Trophoblast cell (in vitro differentiated cells and primary cell): ENCODE measurements around the gene CHMP4A.

Experiments
- DNase-seq, 2 donors: peaks; one replicate each; pipeline ENCODE4 v3.0.0-alpha.2; 2016
- H2AFZ ChIP-seq: 2 replicates; pipeline ENCODE4 v1.6.1; 2013; ENCODE audit warnings: low read length, moderate library complexity, mild to moderate bottlenecking; ENCODE audit not compliant: insufficient read depth, poor library complexity
- H2AK5ac ChIP-seq: 2 replicates; pipeline ENCODE4 v1.6.1; 2013; ENCODE audit warnings: mild to moderate bottlenecking, low read length
- H2BK120ac ChIP-seq: 2 replicates; pipeline ENCODE4 v1.6.1; 2013; ENCODE audit warnings: low read length, mild to moderate bottlenecking, moderate library complexity; ENCODE audit not compliant: insufficient read depth, poor library complexity
- H2BK12ac ChIP-seq: 2 replicates; pipeline ENCODE4 v1.6.1; 2013; ENCODE audit warnings: mild to moderate bottlenecking, low read length, moderate library complexity
- H2BK5ac ChIP-seq: 2 replicates; pipeline ENCODE4 v1.6.1; 2013; ENCODE audit warnings: low read length, low read depth, moderate library complexity, mild to moderate bottlenecking; ENCODE audit not compliant: poor library complexity
- H3K14ac ChIP-seq: 2 replicates; pipeline ENCODE4 v1.6.1; 2013; ENCODE audit warnings: mild to moderate bottlenecking, low read length
- H3K18ac ChIP-seq: 2 replicates; pipeline ENCODE4 v1.6.1; 2013; ENCODE audit warnings: mild to moderate bottlenecking, low read length
- H3K23ac ChIP-seq: 2 replicates; pipeline ENCODE4 v1.6.1; 2013; ENCODE audit warnings: low read length
- H3K27ac ChIP-seq: 2 replicates; pipeline ENCODE4 v1.5.1; 2013; ENCODE audit warnings: low read depth, mild to moderate bottlenecking, inconsistent platforms, low read length, moderate library complexity
- H3K27me3 ChIP-seq: 2 replicates; pipeline ENCODE4 v1.6.1; 2013; ENCODE audit warnings: inconsistent platforms, mild to moderate bottlenecking, low read length, moderate library complexity; ENCODE audit not compliant: insufficient read depth
- H3K36me3 ChIP-seq, 2 experiments: 1 replicate in 1 of 2; 2 replicates in 1 of 2; pipeline ENCODE4 v1.6.1; 2013; ENCODE audit warnings: low read length in 2 of 2, mild to moderate bottlenecking in 2 of 2, moderate library complexity in 1 of 2; ENCODE audit not compliant: insufficient read depth in 2 of 2, control insufficient read depth in 1 of 2
- H3K4ac ChIP-seq: 2 replicates; pipeline ENCODE4 v1.6.1; 2013; ENCODE audit warnings: low read depth, mild to moderate bottlenecking, low read length, moderate library complexity
- H3K4me1 ChIP-seq, 2 experiments: 1 replicate in 1 of 2; 2 replicates in 1 of 2; pipeline ENCODE4 v1.6.1; 2013; ENCODE audit warnings: low read length in 2 of 2, mild to moderate bottlenecking in 2 of 2, moderate library complexity in 1 of 2; ENCODE audit not compliant: insufficient read depth in 2 of 2, control insufficient read depth in 1 of 2
- H3K4me2 ChIP-seq: 2 replicates; pipeline ENCODE4 v1.6.1; 2013; ENCODE audit warnings: inconsistent platforms, mild to moderate bottlenecking, low read length, moderate library complexity
- H3K4me3 ChIP-seq: 2 replicates; pipeline ENCODE4 v1.5.1; 2013; ENCODE audit warnings: mild to moderate bottlenecking, low read depth, low read length, inconsistent platforms
- H3K79me1 ChIP-seq: one replicate; pipeline ENCODE4 v1.6.1; 2013; ENCODE audit warnings: low read length
- H3K79me2 ChIP-seq: 2 replicates; pipeline ENCODE4 v1.6.1; 2013; ENCODE audit warnings: low read length, mild to moderate bottlenecking; ENCODE audit not compliant: control insufficient read depth, insufficient read depth, poor library complexity
- H3K9ac ChIP-seq: 2 replicates; pipeline ENCODE4 v1.6.1; 2013; ENCODE audit warnings: mild to moderate bottlenecking, low read length
- H3K9me3 ChIP-seq: 2 replicates; pipeline ENCODE4 v1.6.1; 2013; ENCODE audit warnings: low read depth, mild to moderate bottlenecking, control low read depth, inconsistent platforms, low read length; ENCODE audit not compliant: insufficient read depth
- H4K12ac ChIP-seq: 2 replicates; pipeline ENCODE4 v1.6.1; 2013; ENCODE audit warnings: low read depth, mild to moderate bottlenecking, low read length, moderate library complexity
- H4K8ac ChIP-seq: 2 replicates; pipeline ENCODE4 v1.6.1; 2013; ENCODE audit warnings: low read depth, mild to moderate bottlenecking, low read length, moderate library complexity
- H4K91ac ChIP-seq: one replicate; pipeline ENCODE4 v1.6.1; 2013; ENCODE audit warnings: low read depth, mild to moderate bottlenecking, low read length, moderate library complexity
- WGBS: extraction: QIAGEN DNeasy Blood & Tissue Kit; methylation state at CpG from one replicate; pipeline ENCODE4 v1.1.7; 2013; ENCODE audit warnings: missing lambda C conversion rate; ENCODE audit not compliant: insufficient read length, insufficient coverage; ENCODE audit errors: extremely low coverage; 5-methylcytosine and 5-hydroxymethylcytosine counted together

CHMP4A gene

DNA sequence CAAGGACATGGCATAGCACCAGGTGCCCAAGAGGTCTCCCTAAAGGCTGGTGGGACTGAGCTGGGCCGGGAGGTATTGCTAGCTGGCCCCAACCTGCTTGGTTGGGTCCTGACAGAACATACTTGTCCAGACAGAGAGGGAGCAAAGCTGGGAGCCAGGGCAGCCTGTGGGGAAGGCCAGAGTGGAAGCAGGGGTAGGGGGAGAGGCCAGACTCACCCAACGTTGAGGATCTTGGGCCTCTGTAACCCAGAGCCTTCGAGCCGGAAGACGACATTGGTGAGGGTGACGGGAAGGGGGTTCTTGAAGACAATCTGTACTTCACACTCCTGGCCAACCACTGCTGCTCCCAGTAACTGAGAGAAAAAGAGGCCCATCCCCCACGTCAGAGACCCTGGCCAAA is 40.6 kb upstream of the CHMP4A start:
- H2BK12ac ChIP-seq, result no peak overlapping the region
- no CpG with 5 or more reads among the region's 7 CpGs for WGBS

DNA sequence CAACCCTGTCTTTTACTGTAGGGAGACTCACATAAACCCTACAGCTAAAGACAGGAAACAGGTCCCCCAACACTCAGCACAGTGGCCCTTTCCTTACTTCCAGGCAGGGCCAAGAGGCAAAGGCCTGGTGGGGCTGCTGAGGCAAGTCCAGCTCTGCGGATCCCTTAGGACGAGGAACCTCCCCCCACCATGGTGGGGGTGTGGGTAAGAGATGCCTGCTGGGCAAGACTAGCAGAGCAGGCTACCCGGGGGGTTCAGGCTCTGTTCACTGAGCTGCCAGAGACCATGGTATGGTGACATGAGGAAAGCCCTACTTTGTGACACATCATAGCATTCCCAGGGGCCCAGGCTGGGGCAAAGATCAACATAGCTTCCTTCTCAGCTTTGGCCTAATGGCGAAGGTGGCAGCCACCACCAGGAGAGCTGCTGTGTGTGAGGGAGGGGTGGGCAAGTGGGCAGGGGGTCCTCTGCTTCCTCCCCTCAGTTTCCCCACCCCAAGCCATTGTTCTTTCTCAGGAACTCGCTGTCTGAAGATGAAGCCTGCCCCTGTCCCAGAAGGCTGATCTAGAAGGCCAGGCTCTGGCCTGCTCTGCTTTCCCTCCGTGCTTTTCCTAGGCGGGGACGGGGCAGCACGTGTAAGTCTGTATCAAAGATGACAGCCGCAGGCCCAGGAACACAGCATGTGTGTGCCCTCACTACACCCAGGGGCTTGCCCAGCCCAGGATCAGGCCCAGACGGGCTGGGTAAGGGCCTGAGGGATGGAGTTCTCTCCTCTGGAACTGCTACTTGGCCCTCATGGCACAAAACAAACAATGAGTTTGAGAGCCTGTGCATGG is 39.2 kb upstream of the CHMP4A start:
- Histone ChIP-seq H3K27ac (peak overlapping the region; percentile 1), H2AFZ (no peak overlapping the region), H3K23ac (no peak overlapping the region), H2BK12ac (no peak overlapping the region), H2BK5ac (no peak overlapping the region), H3K4me2 (no peak overlapping the region), H3K4me3 (no peak overlapping the region), H2BK120ac (no peak overlapping the region), H3K9ac (no peak overlapping the region), H3K18ac (no peak overlapping the region), H4K8ac (no peak overlapping the region), H4K12ac (no peak overlapping the region), H3K14ac (no peak overlapping the region), H3K9me3 (peaks cover 1% of the 10 kb centered on the region), H3K4me1 (peaks cover 3 to 4% of the 10 kb centered on the region in 2 experiments), H3K36me3 (peaks cover 56 to 63% of the 10 kb centered on the region in 2 experiments), H3K79me1 (peaks cover 3% of the 10 kb centered on the region), H2AK5ac (no peak overlapping the region), H3K4ac (no peak overlapping the region), H3K27me3 (no peaks in the 10 kb centered on the region), H4K91ac (peak overlapping the region; percentile 53), H3K79me2 (no peaks in the 10 kb centered on the region)
- DNase-seq, result no peak
- WGBS, result no CpG with 5 or more reads among the region's 11 CpGs

More for the DNA sequence above, 40.6 kb upstream of the CHMP4A start:
- H4K8ac ChIP-seq, result no peak overlapping the region
- no peak overlapping the region for H4K91ac ChIP-seq
- H3K23ac ChIP-seq, result no peak overlapping the region
- H2AK5ac ChIP-seq, result no peak overlapping the region
- no peak overlapping the region for H3K18ac ChIP-seq
- no peaks in the 10 kb centered on the region for H3K27me3 ChIP-seq
- peaks cover 3 to 4% of the 10 kb centered on the region in 2 experiments for H3K4me1 ChIP-seq
- H2BK5ac ChIP-seq, result no peak overlapping the region
- H2BK120ac ChIP-seq, result no peak overlapping the region
- H3K27ac ChIP-seq, result no peak overlapping the region
- no peak overlapping the region for H3K14ac ChIP-seq
- H3K9ac ChIP-seq, result no peak overlapping the region
- H3K4ac ChIP-seq, result no peak overlapping the region
- H3K4me3 ChIP-seq, result no peak overlapping the region
- H3K79me2 ChIP-seq, result no peaks in the 10 kb centered on the region
- no peak overlapping the region for H4K12ac ChIP-seq
- DNase-seq, result no peak
- H3K9me3 ChIP-seq, result peaks cover 1% of the 10 kb centered on the region
- no peak overlapping the region for H2AFZ ChIP-seq
- H3K4me2 ChIP-seq, result no peak overlapping the region
- H3K36me3 ChIP-seq, result peaks cover 64 to 70% of the 10 kb centered on the region in 2 experiments
- peaks cover 3% of the 10 kb centered on the region for H3K79me1 ChIP-seq

DNA sequence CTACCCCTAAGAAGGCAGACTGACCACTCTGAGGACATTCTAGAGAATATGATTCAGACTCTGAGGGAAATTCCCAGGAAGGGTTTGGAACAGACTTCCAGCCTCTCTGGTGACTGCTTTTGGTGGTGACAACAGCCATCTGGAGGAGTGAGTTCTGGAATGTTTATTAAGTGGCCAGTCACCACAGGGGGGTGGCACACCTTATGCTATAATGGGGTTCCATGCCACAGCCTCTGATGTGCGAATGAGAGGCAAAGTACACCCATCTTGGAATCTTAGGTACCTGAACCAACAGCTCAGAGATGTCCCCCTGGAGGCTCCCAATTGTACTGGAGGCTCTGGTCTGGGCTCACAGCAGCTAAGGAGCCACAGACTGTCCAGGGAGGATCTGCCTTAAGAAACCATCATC is 38.6 kb upstream of the CHMP4A start:
- H3K4ac ChIP-seq, result no peak overlapping the region
- H2BK12ac ChIP-seq, result no peak overlapping the region
- no CpG with 5 or more reads among the region's 1 CpG for WGBS
- H2AK5ac ChIP-seq, result no peak overlapping the region
- no peaks in the 10 kb centered on the region for H3K27me3 ChIP-seq
- peaks cover 3 to 4% of the 10 kb centered on the region in 2 experiments for H3K4me1 ChIP-seq
- peak overlapping the region; percentile 53 for H4K91ac ChIP-seq
- H3K79me2 ChIP-seq, result no peaks in the 10 kb centered on the region
- no peak overlapping the region for H3K23ac ChIP-seq
- peaks cover 1% of the 10 kb centered on the region for H3K9me3 ChIP-seq
- no peak overlapping the region for H4K8ac ChIP-seq
- H3K14ac ChIP-seq, result no peak overlapping the region
- peaks cover 3% of the 10 kb centered on the region for H3K79me1 ChIP-seq
- H2BK120ac ChIP-seq, result no peak overlapping the region
- no peak overlapping the region for H3K18ac ChIP-seq
- no peak overlapping the region for H4K12ac ChIP-seq
- H3K36me3 ChIP-seq, result peaks cover 53 to 61% of the 10 kb centered on the region in 2 experiments
- DNase-seq, result peak in 1 of 2 donors; percentile 18
- H3K4me2 ChIP-seq, result no peak overlapping the region
- H3K9ac ChIP-seq, result no peak overlapping the region
- peak overlapping the region; percentile 1 for H3K27ac ChIP-seq
- H2AFZ ChIP-seq, result no peak overlapping the region
- H2BK5ac ChIP-seq, result no peak overlapping the region
- no peak overlapping the region for H3K4me3 ChIP-seq

DNA sequence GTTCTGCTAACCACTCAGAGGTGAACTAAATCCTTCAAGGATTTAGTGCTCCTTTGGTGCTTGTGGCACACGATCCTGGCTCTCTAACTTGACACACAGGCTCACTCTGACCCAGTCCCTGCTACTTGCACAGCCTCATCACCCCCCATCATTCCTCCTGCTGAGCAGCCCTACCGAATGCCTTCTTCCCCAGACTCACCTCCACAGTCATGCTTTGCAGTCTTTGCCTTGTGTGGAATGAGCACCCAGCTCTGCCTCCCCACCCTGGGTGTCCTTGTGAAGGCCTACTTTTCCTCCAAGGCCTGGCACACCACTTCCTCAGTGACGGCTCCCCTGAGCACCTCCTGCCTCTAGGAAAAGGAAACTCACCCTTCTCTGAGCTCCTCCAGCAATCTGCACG is 37.1 kb upstream of the CHMP4A start:
- Histone ChIP-seq H3K14ac (no peak overlapping the region), H3K27ac (no peak overlapping the region), H3K27me3 (no peaks in the 10 kb centered on the region), H2AK5ac (no peak overlapping the region), H3K23ac (no peak overlapping the region), H3K36me3 (peaks cover 42 to 49% of the 10 kb centered on the region in 2 experiments), H3K18ac (no peak overlapping the region), H4K8ac (no peak overlapping the region), H3K9ac (no peak overlapping the region), H3K79me2 (no peaks in the 10 kb centered on the region), H2BK12ac (no peak overlapping the region), H2BK5ac (no peak overlapping the region), H4K12ac (no peak overlapping the region), H3K4me2 (no peak overlapping the region), H2AFZ (no peak overlapping the region), H3K4me3 (no peak overlapping the region), H4K91ac (no peak overlapping the region), H3K9me3 (no peaks in the 10 kb centered on the region), H2BK120ac (no peak overlapping the region), H3K4me1 (peaks cover 3 to 4% of the 10 kb centered on the region in 2 experiments), H3K4ac (no peak overlapping the region), H3K79me1 (peaks cover 3% of the 10 kb centered on the region)
- DNase-seq, result no peak
- WGBS, result no CpG with 5 or more reads among the region's 4 CpGs
